Ascending aorta (tissue), 2 donors: Measurements from ENCODE around the gene SYNE3. TPM values are rescaled to one million over a fixed set of nuclear protein-coding genes. Genes with fewer than 3 reads are reported as not detected.
A peak's percentile ranks its signal among the peaks of the same experiment; 100 is the strongest.

Experiments used
- DNase-seq, 2 donors: peaks; one replicate each; pipeline ENCODE4 v3.0.0-alpha.2; 2019; ENCODE audit warnings: low spot score in 2 of 2
- H3K27ac ChIP-seq, 2 donors: fragments of 200-600 bp; sonication (generic); one replicate each; pipeline ENCODE4 v1.5.1; 2016 to 2017; ENCODE audit warnings: mild to moderate bottlenecking in 1 of 2
- H3K27me3 ChIP-seq: fragments of 200-600 bp; sonication (generic); one replicate; pipeline ENCODE4 v1.5.1; 2017
- H3K36me3 ChIP-seq, 2 donors: fragments of 200-600 bp; sonication (generic); one replicate each; pipeline ENCODE4 v1.5.1; 2016
- H3K4me1 ChIP-seq, 2 donors: fragments of 200-600 bp; sonication (generic); one replicate each; pipeline ENCODE4 v1.5.1; 2016 to 2017; ENCODE audit warnings: mild to moderate bottlenecking in 1 of 2
- H3K4me3 ChIP-seq, 2 donors: fragments of 200-600 bp; sonication (generic); one replicate each; pipeline ENCODE4 v1.5.1; 2016 to 2017; ENCODE audit warnings: mild to moderate bottlenecking in 1 of 2
- H3K9me3 ChIP-seq, 2 donors: fragments of 200-600 bp; sonication (generic); one replicate each; pipeline ENCODE4 v1.5.1; 2016
- CTCF ChIP-seq, 3 experiments: fragments of 200-600 bp in 2 of 3; fragments of 450-650 bp in 1 of 3; sonication (generic) in 2 of 3; IDR thresholded peaks; one replicate each; pipeline ENCODE4 v1.5.1; 2016 to 2019; ENCODE audit warnings: antibody characterized with exemption in 3 of 3, mild to moderate bottlenecking in 1 of 3, moderate library complexity in 1 of 3
- intact Hi-C: fragments of 100-400 bp; cut with DNase I; formaldehyde crosslinking; loops from one replicate; pipeline ENCODE4 v1.15.1; 2023
- total RNA-seq: library from RNA; depleted of rRNA; stranded (reverse); fragments of >200 nt; gene quantifications from one replicate; pipeline ENCODE4 v1.1.0, GENCODE V29; 2016

Gene SYNE3
- total RNA-seq, 1 donor from 2014 or later: 84.1 TPM

GRCh38 chr14:95521001-95521400, 4.6 kb upstream of the SYNE3 start:
- no peak for TF ChIP-seq CTCF (IDR thresholded peaks at IDR 0.05)
- H3K4me3 ChIP-seq: no peak overlapping the region
- H3K4me1 ChIP-seq: peaks cover 24 to 61% of the 10 kb centered on the region in 2 donors
- intact Hi-C loops: no loop called here
- H3K36me3 ChIP-seq: no peaks in the 10 kb centered on the region
- peak in 1 of 2 donors; percentile 41 for DNase-seq
- H3K27ac ChIP-seq: no peak overlapping the region
- no peaks in the 10 kb centered on the region for H3K9me3 ChIP-seq
- no peaks in the 10 kb centered on the region for H3K27me3 ChIP-seq

DNA sequence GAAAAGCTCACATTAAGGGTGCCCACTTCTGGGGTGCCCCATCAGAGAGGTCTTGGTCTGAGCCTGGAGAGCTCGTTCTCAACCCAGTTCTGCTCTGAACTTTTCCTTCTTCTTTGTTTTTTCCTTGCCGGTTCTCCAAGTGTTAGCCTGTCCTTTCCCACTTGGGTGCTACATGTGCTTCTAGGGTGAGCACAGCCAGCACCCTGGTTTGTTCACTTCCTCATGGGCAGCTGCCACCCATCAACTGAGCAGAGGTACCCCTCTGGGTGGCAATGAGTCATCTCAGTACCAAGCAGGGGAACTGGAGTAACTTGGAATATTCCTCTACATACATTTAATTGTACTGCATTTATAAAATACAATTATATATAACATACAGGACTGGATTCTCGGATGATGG, 3.9 kb upstream of the SYNE3 start:
- Histone ChIP-seq H3K27ac (peak overlapping the region; percentile 72 to 90), H3K36me3 (no peaks in the 10 kb centered on the region), H3K27me3 (no peaks in the 10 kb centered on the region), H3K4me1 (peaks cover 26 to 59% of the 10 kb centered on the region in 2 donors), H3K4me3 (no peak overlapping the region), H3K9me3 (no peaks in the 10 kb centered on the region)
- DNase-seq: peak in 1 of 2 donors; percentile 67
- intact Hi-C loops: no loop called here
- no peak for TF ChIP-seq CTCF (IDR thresholded peaks at IDR 0.05)

GRCh38 chr14:95519699-95520098, 3.2 kb upstream of the SYNE3 start:
- no peaks in the 10 kb centered on the region for H3K27me3 ChIP-seq
- peak overlapping the region in 1 of 2 donors; percentile 13 for H3K4me3 ChIP-seq
- peaks cover 32 to 61% of the 10 kb centered on the region in 2 donors for H3K4me1 ChIP-seq
- H3K27ac ChIP-seq: peak overlapping the region; percentile 85 to 90
- no peaks in the 10 kb centered on the region for H3K36me3 ChIP-seq
- peak in 1 of 2 donors; percentile 95 for DNase-seq
- H3K9me3 ChIP-seq: no peaks in the 10 kb centered on the region
- no peak for TF ChIP-seq CTCF (IDR thresholded peaks at IDR 0.05)
- intact Hi-C loops: loop anchor here (1.0 to 10.0 kb wide), 4 partner anchors 8 to 1535 kb away; partner anchors contain the start of gene PPP4R4

DNA sequence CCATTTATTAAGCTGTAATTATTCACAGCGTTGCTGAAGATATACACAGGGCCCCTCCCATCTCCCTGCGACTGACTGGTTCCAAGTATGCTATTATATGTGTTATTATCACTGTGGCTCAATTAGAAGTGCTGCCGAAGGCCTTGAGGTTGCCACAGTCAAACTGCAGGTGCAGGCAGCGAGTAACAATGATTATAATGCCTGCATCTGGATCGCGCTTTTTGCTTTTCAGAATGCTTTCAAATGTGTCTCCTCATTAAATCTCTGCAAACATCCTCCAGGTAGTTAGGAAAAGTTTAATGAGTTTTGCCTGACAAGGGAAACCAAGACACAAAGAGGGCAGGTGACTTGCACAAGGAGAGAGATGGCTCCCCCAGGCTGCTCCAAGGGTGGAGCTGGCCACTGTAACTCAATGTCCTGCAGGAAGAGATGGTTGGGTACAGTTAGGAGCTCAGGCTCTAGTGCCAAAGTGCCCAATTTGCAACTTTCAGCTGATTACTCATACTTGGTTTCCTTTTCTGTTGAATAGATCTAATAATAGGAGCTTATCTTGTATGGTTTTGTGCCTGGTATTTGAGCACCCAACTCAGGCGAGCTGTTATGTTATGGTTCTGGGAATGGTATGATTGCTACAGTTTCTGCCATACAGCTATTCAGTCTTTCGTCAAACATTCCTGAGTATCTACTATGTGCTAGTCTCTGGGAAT, 1.7 kb upstream of the SYNE3 start:
- no peak overlapping the region for H3K4me3 ChIP-seq
- peak overlapping the region; percentile 85 to 90 for H3K27ac ChIP-seq
- DNase-seq: peak in 1 of 2 donors; percentile 82
- intact Hi-C loops: loop anchor here (2.0 to 10.0 kb wide), 3 partner anchors 35 to 1533 kb away; partner anchors contain the start of gene PPP4R4
- no peak for TF ChIP-seq CTCF (IDR thresholded peaks at IDR 0.05)
- peaks cover 32 to 57% of the 10 kb centered on the region in 2 donors for H3K4me1 ChIP-seq
- H3K9me3 ChIP-seq: no peaks in the 10 kb centered on the region
- H3K27me3 ChIP-seq: no peaks in the 10 kb centered on the region
- no peaks in the 10 kb centered on the region for H3K36me3 ChIP-seq

DNA sequence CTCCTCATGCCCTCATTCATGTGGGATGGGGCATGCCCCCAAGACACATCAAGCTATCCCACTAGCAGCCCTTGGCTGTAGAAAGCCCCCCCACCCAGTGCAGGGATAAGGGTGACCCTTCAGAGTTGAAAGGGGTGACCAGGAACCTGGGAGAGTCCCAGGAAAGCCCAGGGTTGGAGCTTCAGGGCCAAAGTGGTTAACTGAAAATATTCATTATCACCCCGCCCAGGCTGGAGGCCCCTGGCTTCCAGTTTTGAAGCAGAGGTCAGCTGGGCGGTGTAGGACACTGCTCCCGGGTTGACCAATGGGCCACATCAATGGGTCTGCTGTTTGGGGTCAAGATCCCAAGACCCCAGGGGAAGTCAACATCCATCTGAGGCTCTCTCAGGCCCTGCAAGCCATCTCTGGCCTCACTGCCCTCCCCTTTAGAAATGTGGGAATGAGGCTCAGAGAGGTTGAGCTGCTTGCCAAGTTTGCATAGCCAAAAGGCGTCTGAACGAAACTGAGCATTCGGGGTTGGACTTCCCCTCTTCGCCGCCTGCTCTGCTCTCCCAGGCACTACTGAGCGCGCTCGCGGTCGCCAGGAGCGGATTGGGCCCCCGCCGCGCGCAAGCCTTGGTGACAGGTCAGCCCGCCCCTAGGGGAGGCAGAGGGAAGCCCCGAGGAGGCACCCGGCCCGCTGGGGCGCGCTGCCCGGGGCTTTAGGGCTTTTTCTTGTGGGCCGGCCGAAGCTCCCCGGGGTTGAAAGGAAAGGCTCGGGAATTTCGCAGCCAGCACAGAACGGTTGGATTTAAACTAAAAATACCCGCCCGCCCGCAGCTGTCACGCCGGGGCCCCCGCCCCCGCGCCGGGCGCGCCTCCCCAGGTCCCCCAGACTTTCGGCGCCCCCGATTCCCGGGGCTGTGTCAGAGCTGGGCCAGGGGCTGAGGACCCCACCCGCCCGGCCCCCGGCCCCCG, 576 bp downstream of the SYNE3 start:
- peak overlapping the region; percentile 76 to 79 for H3K4me3 ChIP-seq
- H3K9me3 ChIP-seq: no peaks in the 10 kb centered on the region
- DNase-seq: peak in 1 of 2 donors; percentile 90
- peaks cover 32 to 57% of the 10 kb centered on the region in 2 donors for H3K4me1 ChIP-seq
- H3K36me3 ChIP-seq: no peaks in the 10 kb centered on the region
- H3K27me3 ChIP-seq: no peaks in the 10 kb centered on the region
- intact Hi-C loops: loop anchor here (1.0 to 10.0 kb wide), 3 partner anchors 8 to 1531 kb away; partner anchors contain the start of gene PPP4R4
- H3K27ac ChIP-seq: peak overlapping the region; percentile 85 to 90
- peak; percentile 43 to 49 (median 45) for TF ChIP-seq CTCF (IDR thresholded peaks at IDR 0.05)
